ENCODE measurements around the gene WHRN. TPM values are rescaled to one million over a fixed set of nuclear protein-coding genes. Genes with fewer than 3 reads are reported as not detected.

The WHRN gene
- total and polyA plus RNA-seq, 2 donors (not counting 1 experiment from before 2014, with no cell fraction given) = 19.4 to 95.7 TPM

GRCh38 chr9:114372921-114373448 is 132.3 kb downstream of the WHRN start:
- POLR2A ChIA-PET = interaction anchor here (0.7 to 5.1 kb wide), 17 partner anchors 9 to 598 kb away, joined by 3 to 135 read pairs (median 5); partner anchors contain the start of gene AKNA

More at GRCh38 chr9:114372921-114373448, 132.3 kb downstream of the WHRN start:
- H3K4me3 Mint-ChIP-seq = peak overlapping the region; percentile 79
- CTCF ChIA-PET = interaction anchor here (0.7 to 5.6 kb wide), 12 partner anchors 8 to 135 kb away, joined by 3 to 85 read pairs (median 4); partner anchors contain the start of gene AKNA
- no peaks in the 10 kb centered on the region for H3K27me3 Mint-ChIP-seq
- intact Hi-C loops (cut with micrococcal nuclease) = loop anchor here (1.0 to 5.0 kb wide), 5 partner anchors 9 to 79 kb away; no protein-coding TSS in a partner anchor
- Histone ChIP-seq H3K4me3 (ENCODE audit: control extremely low read depth in 1 of 5, extremely low read depth in 1 of 5, insufficient read depth in 1 of 5, low read depth in 2 of 5, low read length in 4 of 5) (peak overlapping the region in 3 of 5 experiments; percentile 13 to 33 (median 19)), H3K4me1 (ENCODE audit: control insufficient read depth in 2 of 2, insufficient read depth in 2 of 2, low read length in 2 of 2) (peaks cover 86 to 96% of the 10 kb centered on the region in 2 donors), H3K9ac (ENCODE audit: low read length) (peak overlapping the region; percentile 38), H3K27ac (ENCODE audit: low read length in 2 of 2) (peak overlapping the region; percentile 92 to 95), H3K9me3 (ENCODE audit: control extremely low read depth in 1 of 3, control insufficient read depth in 2 of 3, insufficient read depth in 1 of 3, low read length in 2 of 3) (no peaks in the 10 kb centered on the region), H3K27me3 (replicated peaks in 1 of 4; ENCODE audit: control extremely low read depth in 1 of 4, control insufficient read depth in 3 of 4, insufficient read depth in 4 of 4, low read length in 3 of 4) (no peaks in the 10 kb centered on the region), H4K20me1 (ENCODE audit: control insufficient read depth, insufficient read depth, low read length, poor library complexity, severe bottlenecking) (peaks cover 13% of the 10 kb centered on the region), H3K79me2 (ENCODE audit: control insufficient read depth, insufficient read depth, low read length) (peaks cover 60% of the 10 kb centered on the region), H2AFZ (ENCODE audit: insufficient read depth, low read depth, low read length, poor library complexity, severe bottlenecking) (no peak overlapping the region), H3K36me3 (replicated peaks in 1 of 2; ENCODE audit: control extremely low read depth in 1 of 2, control insufficient read depth in 1 of 2, extremely low read depth in 1 of 2, insufficient read depth in 2 of 2, low read length in 1 of 2) (peaks cover 2 to 88% of the 10 kb centered on the region in 2 experiments), H3K4me2 (replicated peaks; ENCODE audit: low read depth, low read length, poor library complexity, severe bottlenecking) (peak overlapping the region; percentile 75)
- ATAC-seq (ENCODE audit: low read depth) (peak; percentile 93), DNase-seq (peak; percentile 96)
- peak overlapping the region; percentile 97 for H3K27ac Mint-ChIP-seq
- TF ChIP-seq EZH2 (IDR thresholded peaks at IDR 0.05; ENCODE audit: borderline replicate concordance, insufficient read depth, low read depth, low read length, poor library complexity, severe bottlenecking) = no peak
- TF ChIP-seq CTCF (IDR thresholded peaks at IDR 0.05) = no peak
- H3K9me3 Mint-ChIP-seq (ENCODE audit: insufficient read depth) = no peaks in the 10 kb centered on the region
- 0% methylated on average over 4 of the region's 9 CpGs for WGBS (ENCODE audit: insufficient coverage)
- peaks cover 91% of the 10 kb centered on the region for H3K4me1 Mint-ChIP-seq
